ENCODE measurements around the gene IPO8. TPM values are rescaled to one million over a fixed set of nuclear protein-coding genes. Genes with fewer than 3 reads are reported as not detected.

Gene IPO8
- total RNA-seq, 1 experiment from 2014 or later: 48.0 TPM

DNA sequence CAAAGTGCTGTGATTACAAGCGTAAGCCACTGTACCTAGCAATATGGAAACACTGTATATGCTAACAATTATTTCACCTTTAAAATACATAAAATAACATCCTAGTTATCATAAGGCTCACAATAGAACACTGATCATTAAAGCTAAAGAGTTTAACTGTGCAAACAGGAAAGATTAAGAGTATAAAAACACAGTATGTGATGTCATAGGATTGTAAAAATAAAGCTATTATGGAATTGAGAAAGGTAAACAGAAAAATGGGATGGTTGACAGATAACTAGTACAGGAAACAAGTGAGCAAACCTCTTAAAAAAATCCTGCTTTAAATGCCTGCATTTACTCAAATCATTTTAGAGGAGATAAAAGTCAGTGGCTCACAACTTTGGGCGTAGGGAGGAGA is 10.8 kb upstream of the IPO8 start:
- no peaks in the 10 kb centered on the region for H3K9me3 ChIP-seq (ENCODE audit: control insufficient read depth, low read depth, low read length)
- no peak overlapping the region for H2BK5ac ChIP-seq (ENCODE audit: insufficient read length, low read length)
- H3K9me3 Mint-ChIP-seq: peaks cover 0 to 4% of the 10 kb centered on the region in 2 experiments; a peak in 1 of 5 replicates
- no peak for DNase-seq
- no peaks in the 10 kb centered on the region for H3K79me1 ChIP-seq (ENCODE audit: insufficient read depth, low read depth, low read length, poor library complexity, severe bottlenecking)
- peaks cover 27 to 41% (median 39%) of the 10 kb centered on the region in 3 experiments for H3K36me3 Mint-ChIP-seq (ENCODE audit: insufficient read depth in 1 of 3, low read depth in 3 of 3)
- H2BK12ac ChIP-seq (ENCODE audit: insufficient read length, low read depth, low read length): no peak overlapping the region
- no peaks in the 10 kb centered on the region for H3K27me3 Mint-ChIP-seq (ENCODE audit: low read depth)
- H3K56ac ChIP-seq (ENCODE audit: insufficient read length, low read depth, low read length): no peak overlapping the region
- TF ChIP-seq, protein P1, sequence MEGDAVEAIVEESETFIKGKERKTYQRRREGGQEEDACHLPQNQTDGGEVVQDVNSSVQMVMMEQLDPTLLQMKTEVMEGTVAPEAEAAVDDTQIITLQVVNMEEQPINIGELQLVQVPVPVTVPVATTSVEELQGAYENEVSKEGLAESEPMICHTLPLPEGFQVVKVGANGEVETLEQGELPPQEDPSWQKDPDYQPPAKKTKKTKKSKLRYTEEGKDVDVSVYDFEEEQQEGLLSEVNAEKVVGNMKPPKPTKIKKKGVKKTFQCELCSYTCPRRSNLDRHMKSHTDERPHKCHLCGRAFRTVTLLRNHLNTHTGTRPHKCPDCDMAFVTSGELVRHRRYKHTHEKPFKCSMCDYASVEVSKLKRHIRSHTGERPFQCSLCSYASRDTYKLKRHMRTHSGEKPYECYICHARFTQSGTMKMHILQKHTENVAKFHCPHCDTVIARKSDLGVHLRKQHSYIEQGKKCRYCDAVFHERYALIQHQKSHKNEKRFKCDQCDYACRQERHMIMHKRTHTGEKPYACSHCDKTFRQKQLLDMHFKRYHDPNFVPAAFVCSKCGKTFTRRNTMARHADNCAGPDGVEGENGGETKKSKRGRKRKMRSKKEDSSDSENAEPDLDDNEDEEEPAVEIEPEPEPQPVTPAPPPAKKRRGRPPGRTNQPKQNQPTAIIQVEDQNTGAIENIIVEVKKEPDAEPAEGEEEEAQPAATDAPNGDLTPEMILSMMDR (conservative IDR thresholded peaks at IDR 0.05): no peak
- H3K79me2 ChIP-seq (ENCODE audit: insufficient read depth, low read length): no peaks in the 10 kb centered on the region
- no peaks in the 10 kb centered on the region for H4K20me1 ChIP-seq (ENCODE audit: control insufficient read depth, insufficient read depth, insufficient read length)
- H3K4ac ChIP-seq (ENCODE audit: low read depth, low read length): no peak overlapping the region
- H3K4me1 Mint-ChIP-seq: peaks cover 6 to 8% of the 10 kb centered on the region in 2 experiments; a peak in 3 of 4 replicates
- no peak overlapping the region for H4K8ac ChIP-seq (replicated peaks; ENCODE audit: insufficient read length, low read depth, low read length)
- no peak overlapping the region for H2BK120ac ChIP-seq (ENCODE audit: low read depth, low read length, poor library complexity, severe bottlenecking)
- no peaks in the 10 kb centered on the region for H3K23me2 ChIP-seq (ENCODE audit: insufficient read length, low read depth, low read length, poor library complexity, severe bottlenecking)
- H2AK5ac ChIP-seq (ENCODE audit: insufficient read length, low read length): no peak overlapping the region
- H3K27me3 ChIP-seq (ENCODE audit: insufficient read depth, low read length): no peaks in the 10 kb centered on the region
- H3T11ph ChIP-seq (ENCODE audit: low read length): no peak overlapping the region
- H3K4me2 ChIP-seq (ENCODE audit: insufficient read depth, insufficient read length, low read length): no peak overlapping the region
- H3K4me1 ChIP-seq (ENCODE audit: insufficient read depth, low read length): no peaks in the 10 kb centered on the region
- H3K23ac ChIP-seq (ENCODE audit: insufficient read length, low read depth, low read length): no peak overlapping the region
- H2BK20ac ChIP-seq (ENCODE audit: low read depth, low read length, poor library complexity, severe bottlenecking): no peak overlapping the region
- H3K27ac ChIP-seq (ENCODE audit: insufficient read length, low read depth, low read length): no peak overlapping the region
- H3K18ac ChIP-seq (ENCODE audit: insufficient read length, low read depth, low read length): no peak overlapping the region
- no peak overlapping the region for H2BK15ac ChIP-seq (ENCODE audit: low read depth, low read length)
- no peak overlapping the region for H3K9ac ChIP-seq (ENCODE audit: extremely low read depth, insufficient read length, low read length)
- no peak overlapping the region for H3K27ac Mint-ChIP-seq
- no peak overlapping the region for H4K5ac ChIP-seq (ENCODE audit: insufficient read length, low read depth, low read length)
- no peak overlapping the region for H2AFZ ChIP-seq (ENCODE audit: low read length)
- no CpG with 5 or more reads among the region's 2 CpGs for WGBS (ENCODE audit: extremely low coverage, insufficient read length, low lambda C conversion rate)
- no peak overlapping the region for H4K91ac ChIP-seq (ENCODE audit: insufficient read length, low read depth, low read length)
- H3K4me3 Mint-ChIP-seq: no peak overlapping the region
- H3K14ac ChIP-seq (ENCODE audit: insufficient read depth, low read length): no peak overlapping the region

All from H9 (cell line).